Ovary (tissue), 3 donors: ENCODE results near the gene KCNN2.

Experiments
- CTCF ChIP-seq, 3 donors: fragments of 450-650 bp in 2 of 3; fragments of 200-600 bp in 1 of 3; IDR thresholded peaks; one replicate each; pipeline versions ENCODE4 v1.5.1 to v1.8.0; 2016 to 2022; ENCODE audit warnings: antibody characterized with exemption in 3 of 3, mild to moderate bottlenecking in 1 of 3
- EP300 ChIP-seq: sonication (generic); formaldehyde crosslinking; IDR thresholded peaks from one replicate; pipeline ENCODE4 v1.6.1; 2017; ENCODE audit warnings: antibody characterized with exemption
- POLR2A ChIP-seq: fragments of 450-650 bp; IDR thresholded peaks from one replicate; pipeline ENCODE4 v1.6.1; 2017; ENCODE audit warnings: antibody characterized with exemption, mild to moderate bottlenecking, moderate library complexity
- donor health status: DM: no; HTN: no; CAD: no.

- TF ChIP-seq CTCF (IDR thresholded peaks at IDR 0.05) (no peak), POLR2A (no peak), EP300 (no peak)
Observed at GRCh38 chr5:114325541-114325940, 36.3 kb upstream of the KCNN2 start.
